Measurements from ENCODE around the gene STPG4. TPM values are rescaled to one million over a fixed set of nuclear protein-coding genes. Genes with fewer than 3 reads are reported as not detected.

Gene STPG4
- total and polyA plus RNA-seq, 2 of the 8 experiments (the other 6 are each of a cell fraction or from before 2014, with no cell fraction given): 0.28 TPM; not detected in 1

GRCh38 chr2:47068981-47069627, 86.0 kb downstream of the STPG4 start:
- no peak overlapping the region for H2AK5ac ChIP-seq (ENCODE audit: low read depth, low read length)
- no peak overlapping the region for H3K23ac ChIP-seq (ENCODE audit: insufficient read length)
- no peak for DNase-seq (ENCODE audit: low read depth in 1 of 2, low spot score in 2 of 2)
- H4K8ac ChIP-seq (ENCODE audit: extremely low read depth, insufficient read depth, low read length): no peak overlapping the region
- 91% methylated on average over 6 of the region's 6 CpGs; no CpG with 5 or more reads in 1 of the 2 experiments for WGBS, 2 experiments (ENCODE audit: extremely low coverage in 1 of 2, insufficient coverage in 1 of 2, insufficient read length in 1 of 2, insufficient replicate concordance in 2 of 2, low coverage in 1 of 2, low lambda C conversion rate in 2 of 2, missing lambda C conversion rate in 1 of 2)
- no peak overlapping the region for H3K56ac ChIP-seq (replicated peaks; ENCODE audit: insufficient read length, low read depth, low read length)
- H3K79me2 ChIP-seq (ENCODE audit: control insufficient read depth in 1 of 2, insufficient read depth in 2 of 2, low read length in 2 of 2): no peaks in the 10 kb centered on the region
- H3K9ac ChIP-seq (replicated peaks in 1 of 4; ENCODE audit: extremely low read depth in 1 of 4, low read depth in 3 of 4, low read length in 3 of 4): no peak overlapping the region
- peak overlapping the region; percentile 66 for H2BK5ac ChIP-seq (ENCODE audit: low read depth, low read length)
- no peak overlapping the region; a peak in 1 of 8 replicates for H3K4me3 ChIP-seq (ENCODE audit: extremely low read depth in 1 of 4, insufficient read depth in 2 of 4, low read depth in 3 of 4, low read length in 4 of 4)
- H2BK12ac ChIP-seq (ENCODE audit: low read depth, low read length): peak overlapping the region; percentile 68; the same call in 1 of the 2 replicates
- no peaks in the 10 kb centered on the region for H3K36me3 ChIP-seq (ENCODE audit: control insufficient read depth in 2 of 4, insufficient read depth in 4 of 4, low read length in 3 of 4)
- H2BK20ac ChIP-seq (ENCODE audit: low read length): peak overlapping the region; percentile 32; the same call in 1 of the 2 replicates
- H2BK120ac ChIP-seq (replicated peaks; ENCODE audit: low read depth, low read length): no peak overlapping the region
- ChIA-PET POLR2A (ENCODE audit: partially characterized antibody) (interaction anchor here (0.8 to 2.1 kb wide), 4 partner anchors 12 to 32 kb away, joined by 3 to 6 read pairs (median 4); no protein-coding TSS in a partner anchor), CTCF (ENCODE audit: partially characterized antibody) (interaction anchor here (0.8 to 1.6 kb wide), 11 partner anchors 10 to 334 kb away, joined by 3 to 5 read pairs (median 3); partner anchors contain the start of gene MSH2)
- no peak overlapping the region; the same call in 1 of the 2 replicates for H2BK15ac ChIP-seq (ENCODE audit: low read length)
- no peaks in the 10 kb centered on the region for H4K20me1 ChIP-seq (replicated peaks in 1 of 2; ENCODE audit: control insufficient read depth in 1 of 2, insufficient read depth in 2 of 2, low read length in 2 of 2)
- H4K5ac ChIP-seq (ENCODE audit: insufficient read length, low read depth, low read length): no peak overlapping the region
- H4K91ac ChIP-seq (replicated peaks; ENCODE audit: insufficient read length, low read length): peak overlapping the region; percentile 0
- peak overlapping the region in 1 of 2 experiments; percentile 14; a peak in 1 of 4 replicates for H3K4me2 ChIP-seq (ENCODE audit: insufficient read depth in 1 of 2, low read depth in 2 of 2, low read length in 2 of 2)
- no peak overlapping the region for H3K14ac ChIP-seq (ENCODE audit: insufficient read length)
- peak overlapping the region; percentile 48 for H3K18ac ChIP-seq (ENCODE audit: extremely low read depth, low read length)
- H3K4me1 ChIP-seq (replicated peaks in 1 of 4; ENCODE audit: control insufficient read depth in 3 of 4, insufficient read depth in 4 of 4, low read length in 3 of 4): peaks cover 2 to 31% (median 21%) of the 10 kb centered on the region in 4 experiments
- peak overlapping the region; percentile 66; the same call in 1 of the 2 replicates for H3K27ac ChIP-seq (ENCODE audit: low read depth, low read length)
- no peaks in the 10 kb centered on the region for H3K23me2 ChIP-seq (ENCODE audit: low read depth, low read length)
- TF ChIP-seq RBBP5 (IDR thresholded peaks at IDR 0.05; ENCODE audit: borderline replicate concordance, low read depth, low read length): no peak
- TF ChIP-seq EZH2 (IDR thresholded peaks at IDR 0.05; ENCODE audit: low read depth, low read length, severe bottlenecking): no peak
- TF ChIP-seq ZNF274 (IDR thresholded peaks at IDR 0.05; ENCODE audit: borderline replicate concordance, extremely low read depth, low read length): no peak
- no peak for TF ChIP-seq SRF (IDR thresholded peaks at IDR 0.05; ENCODE audit: low read depth, low read length)
- TF ChIP-seq BRCA1 (IDR thresholded peaks at IDR 0.05; ENCODE audit: low read depth, low read length): no peak
- TF ChIP-seq CREB1 (IDR thresholded peaks at IDR 0.05): no peak
- no peak for TF ChIP-seq SUZ12 (IDR thresholded peaks at IDR 0.05; ENCODE audit: low read length)
- TF ChIP-seq TAF7 (optimal IDR thresholded peaks at IDR 0.05; ENCODE audit: borderline replicate concordance, low read depth, low read length): no peak
- TF ChIP-seq, protein P1, sequence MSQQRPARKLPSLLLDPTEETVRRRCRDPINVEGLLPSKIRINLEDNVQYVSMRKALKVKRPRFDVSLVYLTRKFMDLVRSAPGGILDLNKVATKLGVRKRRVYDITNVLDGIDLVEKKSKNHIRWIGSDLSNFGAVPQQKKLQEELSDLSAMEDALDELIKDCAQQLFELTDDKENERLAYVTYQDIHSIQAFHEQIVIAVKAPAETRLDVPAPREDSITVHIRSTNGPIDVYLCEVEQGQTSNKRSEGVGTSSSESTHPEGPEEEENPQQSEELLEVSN (IDR thresholded peaks at IDR 0.05): no peak
- no peaks in the 10 kb centered on the region for H3K79me1 ChIP-seq (ENCODE audit: low read depth, low read length)
- H3K9me3 ChIP-seq (ENCODE audit: insufficient read depth in 2 of 2, low read depth in 1 of 2, low read length in 1 of 2): no peaks in the 10 kb centered on the region
- no peak overlapping the region for H3K4ac ChIP-seq (replicated peaks; ENCODE audit: insufficient read length, low read depth, low read length)
- H3K27me3 ChIP-seq (replicated peaks in 1 of 4; ENCODE audit: control insufficient read depth in 3 of 4, extremely low read depth in 1 of 4, insufficient read depth in 3 of 4, low read length in 3 of 4): no peaks in the 10 kb centered on the region
- no peak for FAIRE-seq
- no peak overlapping the region for H2AFZ ChIP-seq (ENCODE audit: low read length)

Measured in H1 (cell line).